HEK293 (cell line): Measurements from ENCODE around the gene ZFAND2B.

ENCODE experiments used
- REST ChIP-seq: fragments of 450-650 bp; formaldehyde crosslinking; IDR thresholded peaks from 2 replicates; pipeline ENCODE4 v1.5.1; 2016; ENCODE audit warnings: missing biosample characterization, missing genetic modification characterization
- SP2 ChIP-seq: fragments of 450-650 bp; formaldehyde crosslinking; IDR thresholded peaks from 2 replicates; pipeline ENCODE4 v1.5.1; 2016; ENCODE audit warnings: missing biosample characterization, missing genetic modification characterization
- TCF7L2 ChIP-seq: IDR thresholded peaks from 2 replicates; pipeline ENCODE4 v1.6.1; 2011; ENCODE audit warnings: low read depth, mild to moderate bottlenecking, inconsistent platforms, low read length, moderate library complexity, borderline replicate concordance
- ZNF24 ChIP-seq: fragments of 450-650 bp; formaldehyde crosslinking; IDR thresholded peaks from 2 replicates; pipeline ENCODE4 v1.5.1; 2016; ENCODE audit warnings: missing biosample characterization, missing genetic modification characterization
- ZNF274 ChIP-seq, 2 experiments: fragments of 200-500 bp in 1 of 2; fragments of 450-650 bp in 1 of 2; sonication (Bioruptor generic) in 1 of 2; formaldehyde crosslinking in 1 of 2; IDR thresholded peaks; 2 replicates each; pipeline versions ENCODE4 v1.5.1 to v1.6.1; 2014 to 2016; ENCODE audit warnings: borderline replicate concordance in 1 of 2, inconsistent platforms in 1 of 2, low read length in 1 of 2, missing biosample characterization in 1 of 2, missing genetic modification characterization in 1 of 2
- ZNF707 ChIP-seq: fragments of 450-650 bp; formaldehyde crosslinking; IDR thresholded peaks from 2 replicates; pipeline ENCODE4 v1.5.1; 2016; ENCODE audit warnings: missing biosample characterization, missing genetic modification characterization
- TF ChIP-seq, protein P1 (sequence below): fragments of 450-650 bp; formaldehyde crosslinking; IDR thresholded peaks from 2 replicates; pipeline ENCODE4 v1.5.1; 2016; ENCODE audit warnings: missing biosample characterization, missing genetic modification characterization
- TF ChIP-seq, protein P2 (sequence below): fragments of 450-650 bp; formaldehyde crosslinking; IDR thresholded peaks from 2 replicates; pipeline ENCODE4 v1.5.1; 2017; ENCODE audit warnings: missing biosample characterization, missing genetic modification characterization

DNA sequence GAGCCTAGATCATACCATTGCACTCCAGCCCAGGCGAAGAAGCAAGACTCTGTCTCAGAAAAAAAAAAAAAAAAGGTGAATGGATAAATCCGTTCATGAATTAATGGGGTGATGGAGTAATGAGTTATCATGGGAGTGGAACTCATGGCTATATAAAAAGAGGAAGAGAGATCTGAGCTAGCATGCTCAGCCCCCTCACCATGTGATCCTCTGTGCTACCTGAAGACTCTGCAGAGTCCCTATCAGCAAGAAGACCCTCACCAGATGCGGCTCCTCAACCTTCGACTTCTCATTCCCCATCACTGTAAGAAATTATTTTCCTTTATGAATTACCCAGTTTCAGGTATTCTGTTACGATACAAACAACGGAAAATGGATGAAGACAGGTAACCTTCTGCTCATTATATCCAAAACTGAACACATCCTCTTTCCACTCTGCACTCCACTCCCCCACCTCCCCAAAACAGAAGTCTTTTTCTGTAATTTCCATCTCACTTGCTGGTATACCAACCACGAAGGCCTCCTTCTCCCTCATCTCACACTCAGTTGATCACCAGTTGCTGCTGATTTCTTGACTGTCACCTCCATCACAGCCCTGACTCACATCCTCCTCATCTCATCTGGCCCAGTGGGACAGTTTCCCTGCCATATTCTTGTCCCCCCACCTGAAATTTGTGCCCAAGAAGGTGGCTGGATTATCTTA lies 19.7 kb upstream of the ZFAND2B start:
- TF ChIP-seq SP2 (tag by site-specific recombination) (no peak), TCF7L2 (no peak), REST (tag by site-specific recombination) (no peak), ZNF274 (IDR thresholded peaks at IDR 0.05; ENCODE audit: low read length) (no peak), ZNF274 (tag by site-specific recombination; IDR thresholded peaks at IDR 0.05; ENCODE audit: borderline replicate concordance) (no peak), ZNF24 (tag by site-specific recombination) (no peak), ZNF707 (tag by site-specific recombination) (no peak)
- TF ChIP-seq, protein P1, sequence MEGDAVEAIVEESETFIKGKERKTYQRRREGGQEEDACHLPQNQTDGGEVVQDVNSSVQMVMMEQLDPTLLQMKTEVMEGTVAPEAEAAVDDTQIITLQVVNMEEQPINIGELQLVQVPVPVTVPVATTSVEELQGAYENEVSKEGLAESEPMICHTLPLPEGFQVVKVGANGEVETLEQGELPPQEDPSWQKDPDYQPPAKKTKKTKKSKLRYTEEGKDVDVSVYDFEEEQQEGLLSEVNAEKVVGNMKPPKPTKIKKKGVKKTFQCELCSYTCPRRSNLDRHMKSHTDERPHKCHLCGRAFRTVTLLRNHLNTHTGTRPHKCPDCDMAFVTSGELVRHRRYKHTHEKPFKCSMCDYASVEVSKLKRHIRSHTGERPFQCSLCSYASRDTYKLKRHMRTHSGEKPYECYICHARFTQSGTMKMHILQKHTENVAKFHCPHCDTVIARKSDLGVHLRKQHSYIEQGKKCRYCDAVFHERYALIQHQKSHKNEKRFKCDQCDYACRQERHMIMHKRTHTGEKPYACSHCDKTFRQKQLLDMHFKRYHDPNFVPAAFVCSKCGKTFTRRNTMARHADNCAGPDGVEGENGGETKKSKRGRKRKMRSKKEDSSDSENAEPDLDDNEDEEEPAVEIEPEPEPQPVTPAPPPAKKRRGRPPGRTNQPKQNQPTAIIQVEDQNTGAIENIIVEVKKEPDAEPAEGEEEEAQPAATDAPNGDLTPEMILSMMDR (tag by site-specific recombination): no peak
- TF ChIP-seq, protein P2, sequence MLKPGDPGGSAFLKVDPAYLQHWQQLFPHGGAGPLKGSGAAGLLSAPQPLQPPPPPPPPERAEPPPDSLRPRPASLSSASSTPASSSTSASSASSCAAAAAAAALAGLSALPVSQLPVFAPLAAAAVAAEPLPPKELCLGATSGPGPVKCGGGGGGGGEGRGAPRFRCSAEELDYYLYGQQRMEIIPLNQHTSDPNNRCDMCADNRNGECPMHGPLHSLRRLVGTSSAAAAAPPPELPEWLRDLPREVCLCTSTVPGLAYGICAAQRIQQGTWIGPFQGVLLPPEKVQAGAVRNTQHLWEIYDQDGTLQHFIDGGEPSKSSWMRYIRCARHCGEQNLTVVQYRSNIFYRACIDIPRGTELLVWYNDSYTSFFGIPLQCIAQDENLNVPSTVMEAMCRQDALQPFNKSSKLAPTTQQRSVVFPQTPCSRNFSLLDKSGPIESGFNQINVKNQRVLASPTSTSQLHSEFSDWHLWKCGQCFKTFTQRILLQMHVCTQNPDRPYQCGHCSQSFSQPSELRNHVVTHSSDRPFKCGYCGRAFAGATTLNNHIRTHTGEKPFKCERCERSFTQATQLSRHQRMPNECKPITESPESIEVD (tag by site-specific recombination): no peak
